SK-N-SH (cell line): ENCODE measurements around the gene SUPT3H. TPM values are rescaled to one million over a fixed set of nuclear protein-coding genes. Genes with fewer than 3 reads are reported as not detected.

Experiments used
- CTCF ChIA-PET: fragments of 300-600, 350-600 bp; formaldehyde crosslinking; extraction: SDS; loops from one replicate; lab custom pipeline; 2021; lab: Yijun Ruan, JAX
- POLR2A ChIA-PET: fragments of 350-600 bp; sonication (Branson Sonifier 250); formaldehyde crosslinking; extraction: SDS; loops from one replicate; lab custom pipeline; 2020; ENCODE audit warnings: antibody characterized with exemption, inconsistent platforms; lab: Yijun Ruan, JAX
- DNase-seq: peaks from one replicate; pipeline ENCODE4 v3.0.0; 2012
- H2AFZ ChIP-seq: fragments of 200-600 bp; sonication (generic); 2 replicates; pipeline ENCODE4 v1.8.1; 2016; ENCODE audit warnings: antibody characterized with exemption, mild to moderate bottlenecking, low read depth
- H3F3A ChIP-seq: fragments of 200-600 bp; sonication (generic); replicated peaks from 2 replicates; pipeline ENCODE3; 2016; ENCODE audit warnings: antibody characterized with exemption, mild to moderate bottlenecking; ENCODE audit not compliant: insufficient read depth
- H3K27ac ChIP-seq, 2 experiments: fragments of 200-500 bp in 1 of 2; fragments of 200-600 bp in 1 of 2; sonication (Bioruptor generic) in 1 of 2; sonication (generic), shearing (Covaris generic) in 1 of 2; 2 replicates each; pipeline versions ENCODE4 v1.5.1 to v1.6.1; 2014 to 2016; ENCODE audit warnings: low read depth in 2 of 2, inconsistent platforms in 1 of 2, low read length in 1 of 2, mild to moderate bottlenecking in 1 of 2, mixed read lengths in 1 of 2
- H3K27me3 ChIP-seq: fragments of 200-600 bp; sonication (generic), shearing (Covaris generic); 2 replicates; pipeline ENCODE4 v1.6.1; 2016; ENCODE audit warnings: mixed run types; ENCODE audit not compliant: insufficient read depth
- H3K36me3 ChIP-seq, 2 experiments: fragments of 200-500 bp in 1 of 2; fragments of 200-600 bp in 1 of 2; sonication (Bioruptor generic) in 1 of 2; sonication (generic) in 1 of 2; replicated peaks in 1 of 2; 2 replicates each; pipeline versions ENCODE3 to v1.5.1; 2014 to 2016; ENCODE audit warnings: low read length in 1 of 2, mild to moderate bottlenecking in 1 of 2; ENCODE audit not compliant: insufficient read depth in 2 of 2, control insufficient read depth in 1 of 2
- H3K4me1 ChIP-seq, 2 experiments: fragments of 200-500 bp in 1 of 2; fragments of 200-600 bp in 1 of 2; sonication (Bioruptor generic) in 1 of 2; sonication (generic), shearing (Covaris generic) in 1 of 2; 2 replicates each; pipeline versions ENCODE4 v1.5.1 to v1.6.1; 2014 to 2016; ENCODE audit warnings: low read depth in 1 of 2, low read length in 1 of 2, mixed run types in 1 of 2; ENCODE audit not compliant: insufficient read depth in 2 of 2, control insufficient read depth in 1 of 2
- H3K4me2 ChIP-seq: fragments of 200-600 bp; sonication (generic), shearing (Covaris generic); 2 replicates; pipeline ENCODE4 v1.6.1; 2017; ENCODE audit warnings: mixed run types
- H3K4me3 ChIP-seq, 2 experiments: fragments of 200-500 bp in 1 of 2; fragments of 200-600 bp in 1 of 2; sonication (Bioruptor generic) in 1 of 2; sonication (generic), shearing (Covaris generic) in 1 of 2; 2 replicates each; pipeline versions ENCODE4 v1.5.1 to v1.8.1; 2014 to 2016; ENCODE audit warnings: low read depth in 2 of 2, inconsistent platforms in 1 of 2, low read length in 1 of 2, mild to moderate bottlenecking in 1 of 2, mixed read lengths in 1 of 2, moderate library complexity in 1 of 2
- H3K79me2 ChIP-seq: fragments of 200-600 bp; sonication (generic); 2 replicates; pipeline ENCODE4 v1.8.1; 2017; ENCODE audit warnings: mild to moderate bottlenecking; ENCODE audit not compliant: insufficient read depth
- H3K9ac ChIP-seq: fragments of 200-600 bp; sonication (generic); 2 replicates; pipeline ENCODE4 v1.6.1; 2017; ENCODE audit warnings: mixed run types
- H3K9me2 ChIP-seq: fragments of 200-600 bp; sonication (generic); 2 replicates; pipeline ENCODE4 v1.6.1; 2017; ENCODE audit warnings: mixed run types
- H3K9me3 ChIP-seq: fragments of 200-600 bp; sonication (generic); 2 replicates; pipeline ENCODE4 v1.6.1; 2017; ENCODE audit warnings: mixed run types, mild to moderate bottlenecking, moderate library complexity
- H4K20me1 ChIP-seq: fragments of 200-600 bp; sonication (generic); 2 replicates; pipeline ENCODE4 v1.6.1; 2017; ENCODE audit warnings: mild to moderate bottlenecking, mixed run types; ENCODE audit not compliant: insufficient read depth
- ELF1 ChIP-seq: IDR thresholded peaks from 2 replicates; pipeline ENCODE4 v1.4.0; 2012
- NFIC ChIP-seq: IDR thresholded peaks from 2 replicates; pipeline ENCODE4 v1.4.0; 2012; ENCODE audit warnings: borderline replicate concordance
- TCF12 ChIP-seq: IDR thresholded peaks from 2 replicates; pipeline ENCODE4 v1.4.0; 2012
- WGBS: methylation state at CpG from one replicate; pipeline ENCODE4 v1.1.6; 2017; ENCODE audit warnings: low lambda C conversion rate; 5-methylcytosine and 5-hydroxymethylcytosine counted together
- polyA plus RNA-seq, 3 experiments: library from polyadenylated mRNA; depleted of rRNA; stranded (reverse); fragments of >200 nt; gene quantifications; 2 replicates each; pipeline ENCODE4 v1.2.3, GENCODE V29; 2012
- TF ChIP-seq, protein P1 (sequence below): IDR thresholded peaks from 2 replicates; pipeline ENCODE4 v1.4.0; 2012; ENCODE audit warnings: low read depth
- TF ChIP-seq, protein P2 (sequence below): IDR thresholded peaks from 2 replicates; pipeline ENCODE4 v1.6.1; 2012; ENCODE audit warnings: mild to moderate bottlenecking, low read depth, low read length, moderate library complexity
- TF ChIP-seq, protein P3 (sequence below): IDR thresholded peaks from 2 replicates; pipeline ENCODE4; 2012
- TF ChIP-seq, protein P4 (sequence below): fragments of 150-350 bp; IDR thresholded peaks from 2 replicates; pipeline ENCODE4 v1.6.1; 2017; ENCODE audit warnings: antibody characterized with exemption, low read length, low read depth, borderline replicate concordance

The SUPT3H gene
- polyA plus RNA-seq, 1 of the 3 experiments (the other 2 are of a cell fraction), result 10.9 TPM

DNA sequence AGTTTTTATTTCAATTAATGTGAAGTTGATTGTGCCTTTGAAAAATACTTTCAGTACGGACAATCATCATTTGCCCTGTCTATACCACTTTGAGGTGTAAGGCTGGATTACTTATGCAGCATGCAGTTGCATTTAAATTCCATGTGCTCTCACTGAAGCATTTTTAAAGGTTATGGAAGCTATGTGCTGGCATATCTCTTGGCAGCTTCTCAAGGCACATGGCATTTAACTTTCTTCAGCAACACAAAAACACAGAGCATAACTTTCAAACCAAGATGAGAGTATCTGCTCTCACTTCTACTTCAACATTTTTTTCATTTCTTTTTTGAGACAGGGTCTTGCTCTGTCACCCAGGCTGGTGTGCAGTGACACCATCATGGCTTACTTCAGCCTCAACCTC, 410.3 kb downstream of the SUPT3H start:
- H4K20me1 ChIP-seq, result no peaks in the 10 kb centered on the region

More for the DNA sequence above, 410.3 kb downstream of the SUPT3H start:
- peaks cover 5% of the 10 kb centered on the region for H3F3A ChIP-seq
- ChIA-PET CTCF (no interaction called here), POLR2A (no interaction called here)
- H3K27me3 ChIP-seq, result no peaks in the 10 kb centered on the region
- 89% methylated on average over 1 of the region's 1 CpG for WGBS
- H3K4me2 ChIP-seq, result 0 out of 2 replicates have a peak overlapping the region, but pooled peaks have one; percentile 8
- H3K27ac ChIP-seq, result peak overlapping the region in 1 of 2 experiments; percentile 60; a peak in 1 of 4 replicates
- no peaks in the 10 kb centered on the region for H3K79me2 ChIP-seq
- DNase-seq, result no peak
- no peak overlapping the region for H3K4me3 ChIP-seq
- H2AFZ ChIP-seq, result no peak overlapping the region
- TF ChIP-seq, protein P1, sequence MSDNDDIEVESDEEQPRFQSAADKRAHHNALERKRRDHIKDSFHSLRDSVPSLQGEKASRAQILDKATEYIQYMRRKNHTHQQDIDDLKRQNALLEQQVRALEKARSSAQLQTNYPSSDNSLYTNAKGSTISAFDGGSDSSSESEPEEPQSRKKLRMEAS, result peak; percentile 77
- TF ChIP-seq, protein P2, sequence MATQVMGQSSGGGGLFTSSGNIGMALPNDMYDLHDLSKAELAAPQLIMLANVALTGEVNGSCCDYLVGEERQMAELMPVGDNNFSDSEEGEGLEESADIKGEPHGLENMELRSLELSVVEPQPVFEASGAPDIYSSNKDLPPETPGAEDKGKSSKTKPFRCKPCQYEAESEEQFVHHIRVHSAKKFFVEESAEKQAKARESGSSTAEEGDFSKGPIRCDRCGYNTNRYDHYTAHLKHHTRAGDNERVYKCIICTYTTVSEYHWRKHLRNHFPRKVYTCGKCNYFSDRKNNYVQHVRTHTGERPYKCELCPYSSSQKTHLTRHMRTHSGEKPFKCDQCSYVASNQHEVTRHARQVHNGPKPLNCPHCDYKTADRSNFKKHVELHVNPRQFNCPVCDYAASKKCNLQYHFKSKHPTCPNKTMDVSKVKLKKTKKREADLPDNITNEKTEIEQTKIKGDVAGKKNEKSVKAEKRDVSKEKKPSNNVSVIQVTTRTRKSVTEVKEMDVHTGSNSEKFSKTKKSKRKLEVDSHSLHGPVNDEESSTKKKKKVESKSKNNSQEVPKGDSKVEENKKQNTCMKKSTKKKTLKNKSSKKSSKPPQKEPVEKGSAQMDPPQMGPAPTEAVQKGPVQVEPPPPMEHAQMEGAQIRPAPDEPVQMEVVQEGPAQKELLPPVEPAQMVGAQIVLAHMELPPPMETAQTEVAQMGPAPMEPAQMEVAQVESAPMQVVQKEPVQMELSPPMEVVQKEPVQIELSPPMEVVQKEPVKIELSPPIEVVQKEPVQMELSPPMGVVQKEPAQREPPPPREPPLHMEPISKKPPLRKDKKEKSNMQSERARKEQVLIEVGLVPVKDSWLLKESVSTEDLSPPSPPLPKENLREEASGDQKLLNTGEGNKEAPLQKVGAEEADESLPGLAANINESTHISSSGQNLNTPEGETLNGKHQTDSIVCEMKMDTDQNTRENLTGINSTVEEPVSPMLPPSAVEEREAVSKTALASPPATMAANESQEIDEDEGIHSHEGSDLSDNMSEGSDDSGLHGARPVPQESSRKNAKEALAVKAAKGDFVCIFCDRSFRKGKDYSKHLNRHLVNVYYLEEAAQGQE, result no peak
- TF ChIP-seq TCF12 (no peak), ELF1 (no peak), NFIC (peak; percentile 52; the same call in 1 of the 2 replicates)
- TF ChIP-seq, protein P3, sequence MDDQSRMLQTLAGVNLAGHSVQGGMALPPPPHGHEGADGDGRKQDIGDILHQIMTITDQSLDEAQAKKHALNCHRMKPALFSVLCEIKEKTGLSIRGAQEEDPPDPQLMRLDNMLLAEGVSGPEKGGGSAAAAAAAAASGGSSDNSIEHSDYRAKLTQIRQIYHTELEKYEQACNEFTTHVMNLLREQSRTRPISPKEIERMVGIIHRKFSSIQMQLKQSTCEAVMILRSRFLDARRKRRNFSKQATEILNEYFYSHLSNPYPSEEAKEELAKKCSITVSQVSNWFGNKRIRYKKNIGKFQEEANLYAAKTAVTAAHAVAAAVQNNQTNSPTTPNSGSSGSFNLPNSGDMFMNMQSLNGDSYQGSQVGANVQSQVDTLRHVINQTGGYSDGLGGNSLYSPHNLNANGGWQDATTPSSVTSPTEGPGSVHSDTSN, result peak; percentile 33; the same call in 1 of the 2 replicates
- TF ChIP-seq, protein P4, sequence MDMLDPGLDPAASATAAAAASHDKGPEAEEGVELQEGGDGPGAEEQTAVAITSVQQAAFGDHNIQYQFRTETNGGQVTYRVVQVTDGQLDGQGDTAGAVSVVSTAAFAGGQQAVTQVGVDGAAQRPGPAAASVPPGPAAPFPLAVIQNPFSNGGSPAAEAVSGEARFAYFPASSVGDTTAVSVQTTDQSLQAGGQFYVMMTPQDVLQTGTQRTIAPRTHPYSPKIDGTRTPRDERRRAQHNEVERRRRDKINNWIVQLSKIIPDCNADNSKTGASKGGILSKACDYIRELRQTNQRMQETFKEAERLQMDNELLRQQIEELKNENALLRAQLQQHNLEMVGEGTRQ, result no peak
- no peaks in the 10 kb centered on the region for H3K36me3 ChIP-seq
- no peaks in the 10 kb centered on the region for H3K9me3 ChIP-seq
- no peak overlapping the region for H3K9ac ChIP-seq
- H3K4me1 ChIP-seq, result peaks cover 0 to 19% of the 10 kb centered on the region in 2 experiments; a peak in 2 of 4 replicates
- H3K9me2 ChIP-seq, result no peaks in the 10 kb centered on the region
